ENCODE measurements around the gene BBC3.

DNA sequence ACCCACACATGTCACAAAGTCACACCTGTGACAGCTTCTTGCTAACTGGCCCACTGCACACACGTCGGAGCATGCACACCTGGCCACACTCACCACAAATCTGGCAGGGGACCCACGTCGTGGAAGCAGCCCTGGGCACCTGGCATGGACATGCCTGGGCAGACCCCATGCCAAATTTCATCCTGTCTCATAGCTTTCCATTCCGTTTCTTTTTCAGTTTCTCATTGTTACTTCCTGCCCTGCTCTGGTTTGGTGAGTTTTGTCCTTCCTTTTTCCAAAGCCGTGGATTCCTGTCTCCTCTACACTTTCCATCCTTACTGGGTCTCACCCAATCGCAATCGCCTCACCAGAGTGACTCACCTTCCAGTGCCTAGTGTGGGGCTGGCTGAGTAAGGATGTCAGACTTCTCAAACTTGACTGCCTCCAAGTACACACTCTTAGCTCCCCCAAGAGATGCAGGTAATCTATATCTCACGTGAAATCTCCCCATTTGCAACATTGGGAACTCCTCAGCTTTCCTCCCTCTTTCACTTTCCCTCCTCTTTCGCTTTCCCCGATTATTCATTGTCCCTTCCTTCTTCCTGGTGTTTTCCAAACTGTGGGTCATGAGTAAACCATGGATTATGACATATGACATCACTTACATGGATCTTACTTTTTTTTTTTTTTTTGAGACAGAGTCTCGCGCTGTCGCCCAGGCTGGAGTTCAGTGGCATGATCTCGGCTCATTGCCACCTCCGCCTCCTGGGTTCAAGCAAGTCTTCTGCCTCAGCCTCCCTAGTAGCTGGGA lies 1.6 kb upstream of the BBC3 start:
- TF ChIP-seq EZH2 (IDR thresholded peaks at IDR 0.05; ENCODE audit: insufficient read depth, poor library complexity, severe bottlenecking) (no peak), EZH2phosphoT487 (IDR thresholded peaks at IDR 0.05; ENCODE audit: insufficient read depth, low read depth) (no peak)

Measured in GM23248 (cell line).